Hippocampal formation (tissue), 2 donors: ENCODE measurements around the gene NEK9.

Source experiments
- DNase-seq, 2 donors: peaks; one replicate each; lab custom pipeline; 2025; lab: John Stamatoyannopoulos, UW

The NEK9 gene

GRCh38 chr14:75126679-75127473 is at the start of gene NEK9:
TSS of gene NEK9 (minus strand) at chr14:75127048. CDS start at chr14:75126921, 127 bp downstream.
- peak; percentile 80 to 89 for DNase-seq

- DNase-seq = peak; percentile 85 to 98
Measured at GRCh38 chr14:75176142-75176820, 49.4 kb upstream of the NEK9 start, which contains the start of gene TMED10. TSS of gene TMED10 (minus strand) at chr14:75176612. CDS start at chr14:75176579, 33 bp downstream.

DNA sequence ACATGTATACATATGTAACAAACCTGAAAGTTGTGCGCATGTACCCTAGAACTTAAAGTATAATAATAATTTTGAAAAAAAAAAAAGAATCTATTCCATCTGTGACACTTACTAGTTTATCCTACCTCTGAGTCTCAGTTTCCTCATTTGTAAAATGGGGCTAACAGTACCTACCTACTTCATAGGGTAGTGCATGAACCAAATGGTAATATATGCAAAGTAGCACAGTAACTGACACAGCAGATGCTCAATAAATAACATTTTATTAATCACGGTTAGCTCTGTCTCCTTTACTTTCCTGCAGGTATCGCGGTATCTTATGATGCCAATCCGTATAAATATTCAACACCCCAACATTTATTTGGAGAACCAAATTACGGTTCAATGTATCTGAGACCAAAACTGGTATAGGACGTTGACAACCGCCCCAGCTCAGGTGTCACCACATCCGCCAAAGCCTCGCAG is 48.9 kb upstream of the NEK9 start:
- DNase-seq = no peak

DNA sequence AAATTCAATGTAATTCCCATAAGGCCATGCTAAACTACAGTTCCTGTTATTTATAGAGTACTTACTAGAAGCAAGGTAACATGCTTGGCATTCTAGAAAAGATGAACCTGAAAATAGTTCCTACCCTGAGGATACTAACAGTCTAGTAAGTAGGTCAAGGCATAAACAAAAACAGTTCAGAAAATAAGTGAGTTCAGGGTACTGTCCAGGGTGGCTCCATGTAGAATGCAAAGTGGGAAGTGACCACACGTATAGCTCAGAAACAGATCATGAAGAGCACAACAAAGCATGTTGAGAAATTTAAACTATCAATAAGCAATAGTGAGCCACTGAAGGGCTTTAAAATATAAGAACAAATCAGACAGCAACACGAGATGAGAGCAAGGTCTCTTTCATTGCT is 47.2 kb upstream of the NEK9 start:
- DNase-seq = no peak

DNA sequence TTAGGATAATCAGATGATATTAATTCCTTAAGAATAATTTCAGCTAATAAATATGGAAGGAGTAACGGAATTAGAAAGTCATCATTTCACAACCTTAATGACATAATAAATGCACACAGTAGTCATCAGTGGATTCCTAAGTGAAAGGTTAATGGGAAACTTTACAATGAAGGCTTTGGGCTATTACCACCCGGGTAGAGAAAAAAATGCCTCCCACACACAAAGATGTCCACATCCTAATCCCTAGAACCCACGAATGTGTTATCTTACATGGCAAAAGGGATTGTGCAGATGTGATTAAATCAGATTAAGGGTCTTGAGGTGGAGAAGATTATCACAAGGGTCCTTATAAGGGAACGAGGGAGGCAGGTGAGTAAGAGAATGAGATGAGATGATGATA is 43.9 kb upstream of the NEK9 start:
- DNase-seq = no peak

DNA sequence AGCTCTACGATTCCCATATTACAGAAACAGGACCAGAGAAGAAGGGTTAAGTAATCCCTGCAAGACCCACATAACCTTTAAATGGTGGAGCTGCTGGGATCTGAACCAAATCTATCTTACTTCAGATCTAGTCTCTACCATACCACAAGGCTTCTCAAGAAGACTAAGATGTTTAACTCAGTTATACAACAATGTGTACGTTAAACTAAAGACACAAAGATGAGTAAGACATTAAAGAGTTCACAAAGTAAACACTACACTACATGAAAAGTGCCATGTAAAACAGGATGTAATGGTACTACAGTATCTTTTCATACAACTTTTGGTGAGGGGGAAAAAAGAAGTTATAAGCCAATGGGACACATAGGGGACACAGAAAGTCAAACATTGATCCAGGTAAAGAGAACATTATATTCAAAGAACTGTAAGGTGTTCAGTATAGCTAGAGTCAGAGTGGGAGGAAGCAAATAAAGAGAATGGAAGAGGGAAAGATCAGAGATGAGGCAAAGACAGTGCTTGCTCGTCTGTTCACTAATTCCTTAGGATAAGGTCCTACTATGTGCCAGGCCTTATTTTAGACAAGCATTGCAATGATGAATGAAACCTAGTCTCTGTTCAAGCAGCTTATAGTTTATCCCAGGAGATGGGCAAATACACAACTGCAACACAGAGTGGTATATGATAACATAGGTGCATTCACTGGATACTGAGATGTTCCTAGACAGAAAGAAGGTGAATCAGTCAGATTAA is 41.9 kb upstream of the NEK9 start:
- DNase-seq = no peak

DNA sequence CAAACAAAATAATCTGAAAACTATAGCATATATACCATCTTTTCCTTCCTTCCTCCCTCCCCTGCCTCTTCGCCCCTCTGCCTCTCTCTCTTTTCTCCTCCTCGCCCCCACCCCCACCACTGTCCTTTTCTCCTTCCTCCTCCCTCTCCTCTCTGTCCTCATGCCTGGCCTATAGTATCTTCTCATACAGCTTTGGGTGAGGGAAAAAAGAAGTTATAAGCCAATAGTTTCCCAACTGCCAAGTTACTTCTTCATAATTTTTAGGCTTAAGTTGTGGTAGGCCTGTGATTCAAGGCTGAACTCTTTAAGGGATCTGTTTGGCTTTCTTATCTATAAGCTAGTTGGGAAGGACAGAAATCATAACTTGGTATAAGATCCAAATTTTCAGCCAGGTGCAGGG is 40.5 kb upstream of the NEK9 start:
- no peak for DNase-seq

DNA sequence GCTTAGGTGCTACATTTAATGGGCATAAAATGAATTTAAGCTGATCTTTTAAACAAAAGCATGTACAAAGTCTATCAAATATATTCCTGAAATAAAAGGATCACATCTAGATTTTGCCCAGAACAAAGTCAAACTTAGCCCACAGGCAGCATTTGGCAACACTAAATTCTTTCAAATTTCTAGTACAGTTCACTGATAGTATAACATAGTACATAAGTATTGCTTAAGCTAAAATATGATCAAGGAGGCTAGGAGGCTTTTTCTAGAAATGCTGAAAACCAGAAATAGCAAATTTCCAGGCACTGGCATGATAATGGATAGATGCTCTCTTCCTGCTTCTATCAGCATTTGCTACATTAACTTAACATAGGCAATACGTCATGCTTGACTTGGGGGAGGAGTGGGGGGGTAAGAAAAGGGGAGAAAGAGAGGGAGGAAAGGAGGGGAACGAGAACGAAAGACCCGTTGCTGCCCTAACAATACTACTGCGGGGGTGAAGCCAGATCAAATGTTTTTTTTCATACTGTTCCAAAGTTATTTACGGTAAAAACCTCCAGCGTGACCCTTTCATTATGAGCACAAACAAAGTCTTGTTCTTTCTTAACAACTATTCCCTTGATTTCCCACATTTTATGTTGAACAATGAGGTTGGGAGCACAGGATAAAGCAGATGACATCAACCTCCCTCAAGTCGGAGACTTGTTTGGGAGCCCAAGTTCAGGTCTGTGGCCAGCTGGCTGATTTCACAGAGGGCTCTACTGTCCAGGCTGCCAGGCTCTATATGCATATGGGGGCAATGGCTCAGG is 38.9 kb upstream of the NEK9 start:
- peak; percentile 77 to 86 for DNase-seq

GRCh38 chr14:75164809-75165208 is 38.0 kb upstream of the NEK9 start:
- DNase-seq = no peak

DNA sequence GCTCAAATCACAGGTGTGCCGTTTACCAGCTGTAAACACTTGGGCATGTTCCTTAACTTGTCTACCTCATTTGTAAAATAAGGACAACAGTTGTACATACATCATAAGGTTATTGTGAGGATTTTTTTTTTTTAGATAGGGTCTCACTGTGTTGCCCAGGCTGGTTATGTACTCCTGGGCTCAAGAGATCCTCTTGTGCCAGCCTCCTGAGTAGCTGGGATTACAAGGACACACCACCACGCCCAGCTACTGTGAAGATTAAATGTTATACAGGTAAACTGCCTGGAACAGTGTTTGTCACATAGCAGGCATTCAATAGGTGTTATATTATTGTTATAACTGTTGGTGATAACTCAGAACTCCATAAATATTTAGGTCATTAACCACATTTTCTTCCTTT is 36.8 kb upstream of the NEK9 start:
- no peak for DNase-seq

DNA sequence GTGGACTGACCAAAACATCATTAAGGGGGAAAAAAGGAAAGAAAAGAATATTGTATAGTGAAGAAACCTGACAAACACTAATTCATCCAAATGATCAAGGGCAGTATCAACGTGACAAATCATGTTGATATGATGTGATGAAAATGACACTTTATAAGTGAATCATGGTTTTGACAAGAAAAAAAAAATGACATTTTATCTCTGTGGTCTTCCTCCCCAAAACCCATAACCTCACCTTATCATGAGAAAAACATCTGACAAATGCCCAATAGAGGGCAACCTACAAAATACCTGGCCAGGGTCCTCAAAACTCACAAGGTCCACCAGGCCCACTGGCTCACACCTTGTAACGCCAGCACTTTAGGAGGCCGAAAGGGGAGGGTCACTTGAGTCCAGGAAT is 35.8 kb upstream of the NEK9 start:
- no peak for DNase-seq

DNA sequence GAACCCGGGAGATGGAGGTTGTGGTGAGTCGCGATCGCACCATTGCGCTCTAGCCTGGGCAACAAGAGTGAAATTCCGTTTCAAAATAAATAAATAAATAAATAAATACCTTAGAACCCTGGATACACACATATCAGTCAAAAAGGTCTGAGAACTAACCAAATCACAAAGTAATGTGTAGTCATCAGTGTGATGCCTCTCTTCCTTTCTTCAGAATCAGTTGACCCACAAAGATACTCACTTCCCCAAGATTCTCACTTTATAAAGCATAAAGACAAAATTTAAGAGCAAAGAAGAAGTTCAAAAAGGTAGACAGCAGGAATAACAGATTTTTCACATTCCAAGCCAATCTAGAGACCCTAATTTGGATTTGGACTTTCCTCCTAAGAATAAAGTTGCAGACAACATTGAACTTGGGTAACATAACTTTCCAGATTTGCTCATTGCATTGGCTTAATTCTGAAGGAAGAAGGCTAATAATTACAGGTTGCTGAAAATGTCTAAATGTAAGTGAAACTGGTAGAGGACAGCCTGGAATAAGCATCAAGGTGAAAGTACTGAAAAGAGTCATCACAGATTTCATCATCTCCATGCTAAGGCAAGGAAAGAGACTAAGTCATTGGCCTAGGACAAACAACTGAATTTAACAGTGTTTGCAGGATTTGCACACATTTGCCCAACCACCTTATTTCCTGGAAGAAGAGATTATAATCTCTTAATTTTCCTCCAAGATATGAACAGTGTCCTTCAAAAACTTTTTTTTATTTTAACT is 32.2 kb upstream of the NEK9 start:
- no peak for DNase-seq

DNA sequence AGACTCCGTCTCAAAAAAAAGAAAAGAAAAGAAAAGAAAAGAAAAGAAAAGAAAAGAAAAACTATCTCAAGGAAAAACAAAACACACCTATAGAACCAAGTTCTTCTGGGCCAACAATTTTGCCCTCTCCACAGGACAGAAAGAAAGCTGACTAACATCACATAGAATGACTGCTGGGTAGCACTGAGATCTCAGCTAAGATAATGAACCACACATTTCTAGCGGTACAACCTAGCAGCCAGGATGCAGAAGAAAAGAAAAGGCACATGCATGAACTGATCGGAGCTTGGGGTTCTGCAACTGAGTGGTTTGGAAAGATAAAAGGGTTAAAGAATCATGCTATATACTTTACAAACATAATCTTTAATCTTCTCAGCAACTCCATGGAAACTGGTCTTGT is 30.1 kb upstream of the NEK9 start:
- DNase-seq = no peak

DNA sequence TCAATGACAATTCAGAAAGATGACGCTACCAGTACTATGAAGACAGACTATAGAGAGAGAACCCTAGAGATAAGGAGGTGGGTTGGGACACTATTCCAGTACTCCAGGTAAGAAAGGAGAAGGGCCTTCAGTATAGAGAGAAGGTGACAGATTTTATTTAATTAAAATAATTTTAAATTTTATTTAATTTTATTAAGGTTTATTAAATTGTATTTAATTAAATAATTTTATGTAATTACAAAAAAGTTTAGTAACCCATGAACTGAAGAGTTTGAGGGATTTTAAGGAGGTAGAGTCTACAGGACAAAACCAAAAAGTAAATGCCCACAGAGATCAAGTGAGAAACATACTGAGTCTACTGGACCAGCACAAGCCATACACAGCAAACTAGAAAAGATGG is 29.3 kb upstream of the NEK9 start:
- DNase-seq = no peak

GRCh38 chr14:75155169-75155568 is 28.3 kb upstream of the NEK9 start:
- no peak for DNase-seq

DNA sequence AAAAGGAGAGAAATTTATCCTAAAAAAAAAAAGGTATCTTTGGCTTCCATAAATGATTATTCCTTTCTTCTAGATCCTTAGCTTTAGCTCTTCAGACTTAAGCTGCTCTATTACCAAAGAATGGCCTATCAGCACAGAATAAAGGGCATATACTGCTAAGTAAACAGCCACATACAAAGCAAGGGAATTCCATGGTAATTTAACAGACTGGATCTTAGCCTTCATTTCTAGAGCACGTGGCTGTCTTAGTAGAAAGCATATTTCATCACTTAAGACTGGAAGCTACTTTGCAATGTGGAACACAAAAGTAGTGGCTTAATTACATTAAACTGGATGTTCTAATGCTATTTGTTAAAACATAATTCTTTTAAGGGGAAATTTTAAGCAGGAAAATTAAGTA is 26.4 kb upstream of the NEK9 start:
- DNase-seq = no peak

- no peak for DNase-seq
Measured at GRCh38 chr14:75151851-75152250, 25.0 kb upstream of the NEK9 start.

GRCh38 chr14:75150637-75151036 is 23.8 kb upstream of the NEK9 start:
- DNase-seq = peak in 1 of 2 donors; percentile 39

GRCh38 chr14:75150150-75150549 is 23.3 kb upstream of the NEK9 start:
- no peak for DNase-seq

DNA sequence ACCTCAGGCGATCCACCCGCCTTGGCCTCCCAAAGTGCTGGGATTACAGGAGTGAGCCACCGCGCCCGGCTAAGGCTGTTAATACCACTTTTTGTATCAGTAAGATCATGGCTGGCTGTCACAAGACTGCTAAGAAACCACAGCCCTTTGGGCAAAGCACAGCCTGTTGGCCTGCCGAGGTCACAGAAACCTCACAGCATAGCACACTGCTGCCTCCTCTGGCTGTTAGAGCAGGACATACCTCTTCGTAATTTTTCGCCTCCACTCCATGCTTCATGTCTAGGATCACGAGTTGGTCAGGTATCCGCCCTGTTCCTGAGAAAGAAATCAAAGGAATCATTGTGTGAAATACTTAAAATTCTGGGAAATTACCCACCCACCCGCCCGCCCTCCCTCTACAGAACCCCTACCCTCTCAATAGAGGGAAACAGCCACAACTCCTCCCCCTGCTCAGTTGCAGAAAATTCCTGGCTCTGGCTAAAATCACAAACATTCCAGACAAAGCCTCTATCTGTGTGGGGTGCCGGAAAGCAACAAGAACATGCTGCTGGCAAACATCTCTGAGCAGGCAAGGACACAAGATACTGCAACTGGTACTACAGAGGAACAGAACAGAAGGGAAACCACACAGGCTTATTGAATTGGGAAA is 20.7 kb upstream of the NEK9 start:
- DNase-seq = peak; percentile 90 to 96
